ENCODE results near the gene PCNX2. TPM values are rescaled to one million over a fixed set of nuclear protein-coding genes. Genes with fewer than 3 reads are reported as not detected.

Gene PCNX2
- total RNA-seq, 1 donor from 2014 or later, result 23.5 TPM

- Histone ChIP-seq H3K4me3 (ENCODE audit: low read length in 3 of 3) (no peak overlapping the region), H3K9me3 (ENCODE audit: control insufficient read depth in 3 of 3, low read length in 3 of 3) (no peaks in the 10 kb centered on the region), H3K27me3 (ENCODE audit: control insufficient read depth in 3 of 3, insufficient read depth in 3 of 3, low read length in 3 of 3) (no peaks in the 10 kb centered on the region), H3K27ac (ENCODE audit: low read depth, low read length) (no peak overlapping the region), H3K9ac (ENCODE audit: low read depth in 1 of 3, low read length in 3 of 3) (no peak overlapping the region), H3K4me1 (ENCODE audit: control insufficient read depth in 3 of 3, insufficient read depth in 3 of 3, low read length in 3 of 3) (peaks cover 5 to 8% (median 5%) of the 10 kb centered on the region in 3 donors), H3K36me3 (ENCODE audit: control insufficient read depth in 3 of 3, insufficient read depth in 3 of 3, low read length in 3 of 3) (no peaks in the 10 kb centered on the region)
These were observed 273.3 kb downstream of the PCNX2 start for GRCh38 chr1:233022246-233022645.

DNA sequence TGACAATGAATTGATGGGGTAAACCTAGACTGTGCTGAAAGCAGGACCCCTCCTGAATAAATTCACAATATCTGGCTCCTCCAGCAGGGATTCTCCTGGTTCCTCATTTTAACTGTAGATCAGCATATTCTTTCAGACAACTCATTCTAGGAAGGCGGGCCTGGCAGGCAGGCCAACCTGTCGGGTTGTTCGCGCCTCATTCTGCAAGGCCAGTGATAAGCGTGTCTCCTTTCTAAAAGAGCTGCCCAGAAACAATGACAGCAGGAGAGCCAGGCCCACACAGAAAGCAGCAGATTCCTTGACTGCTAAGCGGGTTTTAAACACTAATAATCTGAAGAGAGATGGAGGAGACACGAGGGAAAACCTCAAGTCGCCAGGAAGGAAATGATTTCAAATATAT is 275.1 kb downstream of the PCNX2 start:
- H3K27ac ChIP-seq (ENCODE audit: low read depth, low read length), result no peak overlapping the region
- no peaks in the 10 kb centered on the region for H3K9me3 ChIP-seq (ENCODE audit: control insufficient read depth in 3 of 3, low read length in 3 of 3)
- H3K4me1 ChIP-seq (ENCODE audit: control insufficient read depth in 3 of 3, insufficient read depth in 3 of 3, low read length in 3 of 3), result peaks cover 5 to 8% (median 5%) of the 10 kb centered on the region in 3 donors
- no peak overlapping the region for H3K4me3 ChIP-seq (ENCODE audit: low read length in 3 of 3)
- H3K9ac ChIP-seq (ENCODE audit: low read depth in 1 of 3, low read length in 3 of 3), result no peak overlapping the region
- no peaks in the 10 kb centered on the region for H3K27me3 ChIP-seq (ENCODE audit: control insufficient read depth in 3 of 3, insufficient read depth in 3 of 3, low read length in 3 of 3)
- H3K36me3 ChIP-seq (ENCODE audit: control insufficient read depth in 3 of 3, insufficient read depth in 3 of 3, low read length in 3 of 3), result no peaks in the 10 kb centered on the region

GRCh38 chr1:233019778-233020325 is 275.7 kb downstream of the PCNX2 start:
- H3K27me3 ChIP-seq (ENCODE audit: control insufficient read depth in 3 of 3, insufficient read depth in 3 of 3, low read length in 3 of 3), result no peaks in the 10 kb centered on the region
- H3K27ac ChIP-seq (ENCODE audit: low read depth, low read length), result no peak overlapping the region
- H3K36me3 ChIP-seq (ENCODE audit: control insufficient read depth in 3 of 3, insufficient read depth in 3 of 3, low read length in 3 of 3), result no peaks in the 10 kb centered on the region
- no peak overlapping the region for H3K4me3 ChIP-seq (ENCODE audit: low read length in 3 of 3)
- H3K9ac ChIP-seq (ENCODE audit: low read depth in 1 of 3, low read length in 3 of 3), result no peak overlapping the region
- no peaks in the 10 kb centered on the region for H3K9me3 ChIP-seq (ENCODE audit: control insufficient read depth in 3 of 3, low read length in 3 of 3)
- H3K4me1 ChIP-seq (ENCODE audit: control insufficient read depth in 3 of 3, insufficient read depth in 3 of 3, low read length in 3 of 3), result peaks cover 5 to 8% (median 5%) of the 10 kb centered on the region in 3 donors

DNA sequence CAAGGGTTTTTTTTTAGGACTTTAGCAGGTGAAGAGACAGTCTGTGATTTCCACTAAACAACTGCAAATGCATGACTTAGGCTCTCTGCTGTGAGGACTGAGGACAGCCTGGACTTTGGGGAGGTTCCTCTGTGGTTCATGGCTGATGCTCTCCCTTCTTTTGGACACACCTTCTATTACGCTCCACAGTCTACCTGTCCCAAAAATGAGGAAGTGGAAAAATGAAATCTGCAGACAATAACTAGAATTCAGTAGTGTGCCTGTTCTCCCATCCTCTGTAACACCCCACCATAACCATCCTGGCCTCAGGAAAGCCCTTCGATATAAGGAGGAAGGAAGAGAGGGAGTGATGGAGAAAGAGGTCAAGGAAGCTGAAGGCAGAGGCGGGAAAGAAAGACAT is 276.4 kb downstream of the PCNX2 start:
- no peak overlapping the region for H3K9ac ChIP-seq (ENCODE audit: low read depth in 1 of 3, low read length in 3 of 3)
- no peak overlapping the region for H3K4me3 ChIP-seq (ENCODE audit: low read length in 3 of 3)
- H3K4me1 ChIP-seq (ENCODE audit: control insufficient read depth in 3 of 3, insufficient read depth in 3 of 3, low read length in 3 of 3), result peaks cover 5 to 8% (median 5%) of the 10 kb centered on the region in 3 donors
- H3K9me3 ChIP-seq (ENCODE audit: control insufficient read depth in 3 of 3, low read length in 3 of 3), result no peaks in the 10 kb centered on the region
- H3K27me3 ChIP-seq (ENCODE audit: control insufficient read depth in 3 of 3, insufficient read depth in 3 of 3, low read length in 3 of 3), result no peaks in the 10 kb centered on the region
- H3K27ac ChIP-seq (ENCODE audit: low read depth, low read length), result no peak overlapping the region
- H3K36me3 ChIP-seq (ENCODE audit: control insufficient read depth in 3 of 3, insufficient read depth in 3 of 3, low read length in 3 of 3), result no peaks in the 10 kb centered on the region

- Histone ChIP-seq H3K9me3 (ENCODE audit: control insufficient read depth in 3 of 3, low read length in 3 of 3) (no peaks in the 10 kb centered on the region), H3K36me3 (ENCODE audit: control insufficient read depth in 3 of 3, insufficient read depth in 3 of 3, low read length in 3 of 3) (no peaks in the 10 kb centered on the region), H3K27me3 (ENCODE audit: control insufficient read depth in 3 of 3, insufficient read depth in 3 of 3, low read length in 3 of 3) (no peaks in the 10 kb centered on the region), H3K27ac (ENCODE audit: low read depth, low read length) (no peak overlapping the region), H3K4me3 (ENCODE audit: low read length in 3 of 3) (no peak overlapping the region), H3K4me1 (ENCODE audit: control insufficient read depth in 3 of 3, insufficient read depth in 3 of 3, low read length in 3 of 3) (peaks cover 5 to 8% (median 5%) of the 10 kb centered on the region in 3 donors), H3K9ac (ENCODE audit: low read depth in 1 of 3, low read length in 3 of 3) (no peak overlapping the region)
These were observed 278.7 kb downstream of the PCNX2 start for GRCh38 chr1:233016798-233017197.

DNA sequence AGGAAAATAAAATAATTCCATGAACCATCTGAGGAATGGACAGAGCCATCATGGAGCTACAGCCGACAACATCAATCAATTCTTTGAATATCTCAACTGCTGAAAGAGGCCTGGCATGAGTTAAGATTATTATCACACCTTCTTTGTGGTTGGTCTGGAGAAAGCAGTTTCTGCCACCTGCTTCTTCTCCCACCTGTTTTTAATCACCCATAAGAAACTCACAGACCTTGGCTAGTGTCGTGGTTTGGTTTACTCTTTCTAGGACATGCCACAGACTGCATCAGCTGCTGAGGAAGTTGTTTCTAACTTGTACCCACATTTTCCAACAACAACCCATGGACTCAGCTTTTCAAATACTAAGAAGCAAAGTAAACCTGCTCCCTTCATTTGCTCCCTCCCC is 279.6 kb downstream of the PCNX2 start:
- peaks cover 3 to 8% (median 5%) of the 10 kb centered on the region in 3 donors for H3K4me1 ChIP-seq (ENCODE audit: control insufficient read depth in 3 of 3, insufficient read depth in 3 of 3, low read length in 3 of 3)
- H3K36me3 ChIP-seq (ENCODE audit: control insufficient read depth in 3 of 3, insufficient read depth in 3 of 3, low read length in 3 of 3), result no peaks in the 10 kb centered on the region
- H3K4me3 ChIP-seq (ENCODE audit: low read length in 3 of 3), result no peak overlapping the region
- no peak overlapping the region for H3K27ac ChIP-seq (ENCODE audit: low read depth, low read length)
- H3K9ac ChIP-seq (ENCODE audit: low read depth in 1 of 3, low read length in 3 of 3), result no peak overlapping the region
- no peaks in the 10 kb centered on the region for H3K27me3 ChIP-seq (ENCODE audit: control insufficient read depth in 3 of 3, insufficient read depth in 3 of 3, low read length in 3 of 3)
- no peaks in the 10 kb centered on the region for H3K9me3 ChIP-seq (ENCODE audit: control insufficient read depth in 3 of 3, low read length in 3 of 3)

DNA sequence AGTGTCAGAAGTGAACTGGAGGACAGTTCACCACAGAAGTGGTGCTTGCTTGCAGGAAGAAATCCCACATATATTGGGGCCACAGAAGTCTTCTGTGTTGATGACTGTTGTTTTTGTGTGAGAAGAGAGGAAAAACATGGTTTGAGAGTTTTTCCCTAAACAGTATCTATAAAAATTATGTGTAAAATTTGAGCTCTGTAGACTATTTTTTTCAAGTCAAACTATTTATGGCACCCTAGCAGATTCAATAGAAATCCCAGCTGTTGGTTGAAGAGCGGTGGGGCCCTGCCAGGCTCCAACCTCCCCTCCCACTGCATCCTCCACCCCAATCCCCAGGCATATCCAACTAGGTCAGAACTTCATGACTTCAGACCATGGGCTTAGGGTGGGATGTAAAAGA is 283.5 kb downstream of the PCNX2 start:
- no peak overlapping the region for H3K27ac ChIP-seq (ENCODE audit: low read depth, low read length)
- no peak overlapping the region for H3K9ac ChIP-seq (ENCODE audit: low read depth in 1 of 3, low read length in 3 of 3)
- no peaks in the 10 kb centered on the region for H3K9me3 ChIP-seq (ENCODE audit: control insufficient read depth in 3 of 3, low read length in 3 of 3)
- peaks cover 0 to 3% (median 0%) of the 10 kb centered on the region in 3 donors for H3K27me3 ChIP-seq (ENCODE audit: control insufficient read depth in 3 of 3, insufficient read depth in 3 of 3, low read length in 3 of 3)
- no peaks in the 10 kb centered on the region for H3K36me3 ChIP-seq (ENCODE audit: control insufficient read depth in 3 of 3, insufficient read depth in 3 of 3, low read length in 3 of 3)
- H3K4me1 ChIP-seq (ENCODE audit: control insufficient read depth in 3 of 3, insufficient read depth in 3 of 3, low read length in 3 of 3), result no peaks in the 10 kb centered on the region
- H3K4me3 ChIP-seq (ENCODE audit: low read length in 3 of 3), result no peak overlapping the region

- no peak overlapping the region for H3K9ac ChIP-seq (ENCODE audit: low read depth in 1 of 3, low read length in 3 of 3)
- H3K4me1 ChIP-seq (ENCODE audit: control insufficient read depth in 3 of 3, insufficient read depth in 3 of 3, low read length in 3 of 3), result no peaks in the 10 kb centered on the region
- no peaks in the 10 kb centered on the region for H3K9me3 ChIP-seq (ENCODE audit: control insufficient read depth in 3 of 3, low read length in 3 of 3)
- H3K36me3 ChIP-seq (ENCODE audit: control insufficient read depth in 3 of 3, insufficient read depth in 3 of 3, low read length in 3 of 3), result no peaks in the 10 kb centered on the region
- peaks cover 0 to 3% (median 0%) of the 10 kb centered on the region in 3 donors for H3K27me3 ChIP-seq (ENCODE audit: control insufficient read depth in 3 of 3, insufficient read depth in 3 of 3, low read length in 3 of 3)
- no peak overlapping the region for H3K4me3 ChIP-seq (ENCODE audit: low read length in 3 of 3)
- H3K27ac ChIP-seq (ENCODE audit: low read depth, low read length), result no peak overlapping the region
These were observed 285.4 kb downstream of the PCNX2 start for GRCh38 chr1:233010146-233010545.

GRCh38 chr1:233006541-233006973 is 289.0 kb downstream of the PCNX2 start:
- Histone ChIP-seq H3K4me1 (ENCODE audit: control insufficient read depth in 3 of 3, insufficient read depth in 3 of 3, low read length in 3 of 3) (no peaks in the 10 kb centered on the region), H3K27me3 (ENCODE audit: control insufficient read depth in 3 of 3, insufficient read depth in 3 of 3, low read length in 3 of 3) (peaks cover 0 to 3% (median 0%) of the 10 kb centered on the region in 3 donors), H3K36me3 (ENCODE audit: control insufficient read depth in 3 of 3, insufficient read depth in 3 of 3, low read length in 3 of 3) (no peaks in the 10 kb centered on the region), H3K9ac (ENCODE audit: low read depth in 1 of 3, low read length in 3 of 3) (no peak overlapping the region), H3K4me3 (ENCODE audit: low read length in 3 of 3) (no peak overlapping the region), H3K27ac (ENCODE audit: low read depth, low read length) (no peak overlapping the region), H3K9me3 (ENCODE audit: control insufficient read depth in 3 of 3, low read length in 3 of 3) (no peaks in the 10 kb centered on the region)

GRCh38 chr1:233006108-233006507 is 289.4 kb downstream of the PCNX2 start:
- no peak overlapping the region for H3K27ac ChIP-seq (ENCODE audit: low read depth, low read length)
- no peaks in the 10 kb centered on the region for H3K4me1 ChIP-seq (ENCODE audit: control insufficient read depth in 3 of 3, insufficient read depth in 3 of 3, low read length in 3 of 3)
- no peak overlapping the region for H3K4me3 ChIP-seq (ENCODE audit: low read length in 3 of 3)
- peaks cover 0 to 3% (median 0%) of the 10 kb centered on the region in 3 donors for H3K27me3 ChIP-seq (ENCODE audit: control insufficient read depth in 3 of 3, insufficient read depth in 3 of 3, low read length in 3 of 3)
- no peaks in the 10 kb centered on the region for H3K36me3 ChIP-seq (ENCODE audit: control insufficient read depth in 3 of 3, insufficient read depth in 3 of 3, low read length in 3 of 3)
- H3K9ac ChIP-seq (ENCODE audit: low read depth in 1 of 3, low read length in 3 of 3), result no peak overlapping the region
- H3K9me3 ChIP-seq (ENCODE audit: control insufficient read depth in 3 of 3, low read length in 3 of 3), result no peaks in the 10 kb centered on the region

Data from skeletal muscle tissue (tissue), 4 donors.